ENCODE data around the gene CACNA1G.

The CACNA1G gene

GRCh38 chr17:50632637-50633036 is 72.1 kb downstream of the CACNA1G start:
- DNase-seq (ENCODE audit: low read depth), result no peak

- DNase-seq (ENCODE audit: low read depth), result no peak
Measured at GRCh38 chr17:50633683-50634082, 73.2 kb downstream of the CACNA1G start.

GRCh38 chr17:50634224-50634914 is 73.9 kb downstream of the CACNA1G start, which contains the start of gene ABCC3:
TSS of gene ABCC3 (plus strand) at chr17:50634881. CDS start at chr17:50634937, 56 bp downstream.
- no peak for DNase-seq (ENCODE audit: low read depth)

- no peak for DNase-seq (ENCODE audit: low read depth)
Measured at GRCh38 chr17:50634915-50635731, 74.6 kb downstream of the CACNA1G start.

- DNase-seq (ENCODE audit: low read depth), result no peak
Measured at GRCh38 chr17:50635732-50635981, 75.1 kb downstream of the CACNA1G start.

GRCh38 chr17:50635982-50636803 is 75.7 kb downstream of the CACNA1G start:
- no peak for DNase-seq (ENCODE audit: low read depth)

GRCh38 chr17:50636804-50637195 is 76.3 kb downstream of the CACNA1G start:
- no peak for DNase-seq (ENCODE audit: low read depth)

- no peak for DNase-seq (ENCODE audit: low read depth)
Measured at GRCh38 chr17:50637829-50638605, 77.5 kb downstream of the CACNA1G start.

GRCh38 chr17:50638606-50638965 is 78.1 kb downstream of the CACNA1G start:
- no peak for DNase-seq (ENCODE audit: low read depth)

- no peak for DNase-seq (ENCODE audit: low read depth)
Measured at GRCh38 chr17:50638966-50639713, 78.6 kb downstream of the CACNA1G start.

GRCh38 chr17:50640686-50641351 is 80.3 kb downstream of the CACNA1G start:
- DNase-seq (ENCODE audit: low read depth), result no peak

- no peak for DNase-seq (ENCODE audit: low read depth)
Measured at GRCh38 chr17:50641357-50641756, 80.8 kb downstream of the CACNA1G start.

- DNase-seq (ENCODE audit: low read depth), result no peak
Measured at GRCh38 chr17:50642071-50642721, 81.7 kb downstream of the CACNA1G start.

GRCh38 chr17:50642722-50643656 is 82.5 kb downstream of the CACNA1G start:
- DNase-seq (ENCODE audit: low read depth), result no peak

- DNase-seq (ENCODE audit: low read depth), result no peak
Measured at GRCh38 chr17:50645748-50646682, 85.5 kb downstream of the CACNA1G start.

GRCh38 chr17:50647187-50647586 is 86.7 kb downstream of the CACNA1G start:
- no peak for DNase-seq (ENCODE audit: low read depth)

- no peak for DNase-seq (ENCODE audit: low read depth)
Measured at GRCh38 chr17:50649042-50649908, 88.8 kb downstream of the CACNA1G start.

All from activated T-helper 1 cell treated with Interleukin-2 at 50 U/mL for 16 hours (primary cell).